Gastroesophageal sphincter (tissue), 3 donors: ENCODE measurements around the gene FBXW12.

Source experiments
- EP300 ChIP-seq: sonication (generic); formaldehyde crosslinking; IDR thresholded peaks from one replicate; pipeline ENCODE4 v1.6.1; 2017; ENCODE audit warnings: antibody characterized with exemption, mild to moderate bottlenecking
- POLR2A ChIP-seq, 2 donors: fragments of 450-650 bp; IDR thresholded peaks; one replicate each; pipeline ENCODE4 v1.6.1; 2017; ENCODE audit warnings: antibody characterized with exemption in 2 of 2, mild to moderate bottlenecking in 2 of 2, moderate library complexity in 1 of 2
- POLR2AphosphoS5 ChIP-seq: sonication (generic); formaldehyde crosslinking; IDR thresholded peaks from one replicate; pipeline ENCODE4 v1.6.1; 2017; ENCODE audit warnings: antibody characterized with exemption
- TF ChIP-seq, protein P1 (sequence below), 4 experiments: fragments of 200-600 bp in 2 of 4; fragments of 450-650 bp in 2 of 4; sonication (generic) in 1 of 4; IDR thresholded peaks; one replicate each; pipeline ENCODE4 v1.5.1; 2017 to 2019; ENCODE audit warnings: antibody characterized with exemption in 4 of 4, mild to moderate bottlenecking in 2 of 4, moderate library complexity in 2 of 4

DNA sequence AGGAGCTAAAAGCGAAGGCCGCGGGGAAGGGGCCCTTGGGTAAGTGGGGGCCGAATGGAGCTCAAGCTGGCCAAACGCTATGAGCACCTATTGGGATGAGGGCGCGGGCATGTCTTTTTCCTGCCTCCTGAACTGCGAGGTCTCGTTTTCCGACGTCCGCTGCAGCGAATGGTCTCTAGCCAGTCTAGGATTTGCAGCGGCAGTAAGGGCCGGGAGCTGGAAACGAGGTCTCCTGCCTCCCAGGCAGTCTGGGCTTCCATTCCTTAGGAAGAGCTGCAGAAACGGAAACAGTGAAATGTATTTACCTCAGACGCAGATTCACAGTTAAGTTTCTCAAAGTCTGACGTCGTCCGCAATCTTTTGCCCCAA is 68.6 kb downstream of the FBXW12 start:
- TF ChIP-seq, protein P1, sequence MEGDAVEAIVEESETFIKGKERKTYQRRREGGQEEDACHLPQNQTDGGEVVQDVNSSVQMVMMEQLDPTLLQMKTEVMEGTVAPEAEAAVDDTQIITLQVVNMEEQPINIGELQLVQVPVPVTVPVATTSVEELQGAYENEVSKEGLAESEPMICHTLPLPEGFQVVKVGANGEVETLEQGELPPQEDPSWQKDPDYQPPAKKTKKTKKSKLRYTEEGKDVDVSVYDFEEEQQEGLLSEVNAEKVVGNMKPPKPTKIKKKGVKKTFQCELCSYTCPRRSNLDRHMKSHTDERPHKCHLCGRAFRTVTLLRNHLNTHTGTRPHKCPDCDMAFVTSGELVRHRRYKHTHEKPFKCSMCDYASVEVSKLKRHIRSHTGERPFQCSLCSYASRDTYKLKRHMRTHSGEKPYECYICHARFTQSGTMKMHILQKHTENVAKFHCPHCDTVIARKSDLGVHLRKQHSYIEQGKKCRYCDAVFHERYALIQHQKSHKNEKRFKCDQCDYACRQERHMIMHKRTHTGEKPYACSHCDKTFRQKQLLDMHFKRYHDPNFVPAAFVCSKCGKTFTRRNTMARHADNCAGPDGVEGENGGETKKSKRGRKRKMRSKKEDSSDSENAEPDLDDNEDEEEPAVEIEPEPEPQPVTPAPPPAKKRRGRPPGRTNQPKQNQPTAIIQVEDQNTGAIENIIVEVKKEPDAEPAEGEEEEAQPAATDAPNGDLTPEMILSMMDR (IDR thresholded peaks at IDR 0.05): no peak
- TF ChIP-seq POLR2AphosphoS5 (no peak), POLR2A (IDR thresholded peaks at IDR 0.05) (no peak), EP300 (no peak)
